ENCODE results near the gene SPATA46. TPM values are rescaled to one million over a fixed set of nuclear protein-coding genes. Genes with fewer than 3 reads are reported as not detected.

The SPATA46 gene
- total RNA-seq, 2 donors from 2014 or later: not detected

DNA sequence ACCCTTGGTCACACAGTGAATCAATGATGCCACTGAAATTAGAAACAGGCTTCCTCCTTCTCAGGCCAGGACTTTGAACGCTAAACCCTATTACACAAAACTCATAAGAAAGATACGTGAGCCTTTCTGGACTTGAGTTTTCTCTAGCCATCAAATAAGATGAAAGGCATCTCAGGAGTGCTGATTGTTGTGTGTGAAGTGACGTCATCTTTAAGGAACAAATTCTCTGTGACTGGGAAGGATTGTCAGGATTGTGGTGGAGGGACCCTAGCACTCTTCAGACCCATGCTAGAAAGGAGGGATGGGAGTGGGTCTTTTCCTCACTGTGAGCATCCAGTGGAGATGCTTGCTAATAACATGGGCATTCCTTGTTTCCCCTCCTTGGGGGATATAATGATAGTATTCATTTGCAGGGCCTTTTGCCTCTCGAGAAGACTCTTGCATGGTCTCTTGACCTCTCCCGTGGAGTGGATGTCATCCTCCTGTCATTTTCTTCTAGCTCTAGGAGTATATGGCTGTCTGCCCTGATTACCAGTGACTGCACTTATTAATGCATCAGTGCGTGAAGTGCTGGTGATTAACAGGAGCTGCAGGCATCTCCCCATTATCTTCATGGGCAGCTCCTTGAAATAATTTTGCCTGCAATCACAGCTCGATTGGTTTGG, 39.9 kb downstream of the SPATA46 start:
- no peaks in the 10 kb centered on the region for H3K9me3 ChIP-seq
- H3K4me3 ChIP-seq: no peak overlapping the region
- no peak overlapping the region for H3K9ac ChIP-seq (ENCODE audit: low read depth in 2 of 2, low read length in 2 of 2)
- H3K4me1 ChIP-seq: no peaks in the 10 kb centered on the region
- H3K27ac ChIP-seq: no peak overlapping the region
- intact Hi-C loops (cut with DNase I): no loop called here
- DNase-seq: no peak
- H3K27me3 ChIP-seq: no peaks in the 10 kb centered on the region
- TF ChIP-seq CTCF (IDR thresholded peaks at IDR 0.05): no peak
- H3K36me3 ChIP-seq: no peaks in the 10 kb centered on the region

DNA sequence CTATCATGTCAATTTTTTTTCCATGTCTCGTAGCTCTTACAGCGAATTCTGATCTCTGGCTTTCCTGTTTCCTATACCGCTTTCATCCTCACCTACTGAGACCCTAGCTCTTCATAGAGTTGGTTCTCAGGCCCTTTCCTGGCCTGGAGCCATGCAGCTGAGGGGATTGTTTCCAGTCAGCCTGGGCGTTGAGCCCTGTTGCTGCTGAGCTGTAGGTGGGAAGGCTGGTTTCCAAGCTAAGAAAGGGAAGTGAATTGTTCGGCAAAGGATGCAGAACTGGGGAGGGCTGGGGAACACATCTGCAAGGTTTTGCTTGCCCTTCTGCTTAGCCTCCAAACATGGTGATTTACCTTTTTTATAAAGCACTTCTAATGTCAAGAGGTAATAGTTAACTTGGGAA, 41.5 kb downstream of the SPATA46 start:
- intact Hi-C loops (cut with DNase I): no loop called here

DNA sequence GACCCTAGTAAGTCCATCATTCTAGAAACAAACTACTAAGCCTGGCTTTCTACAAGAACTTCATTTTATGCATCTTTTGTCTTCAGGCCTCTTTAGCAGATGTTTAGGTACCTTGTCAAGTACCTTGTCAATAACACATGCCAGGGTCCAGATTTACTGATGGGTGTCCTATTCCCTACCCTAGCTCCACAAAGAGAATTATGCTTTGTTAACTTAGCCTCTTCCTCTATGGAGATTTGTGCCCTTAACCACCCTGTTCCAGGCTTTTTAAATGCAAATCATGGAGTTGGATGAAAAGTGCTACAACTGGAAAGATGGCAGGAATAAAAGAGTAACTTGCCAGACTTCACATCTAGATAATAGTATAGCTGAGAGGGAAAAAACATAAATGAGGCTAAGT, 42.7 kb downstream of the SPATA46 start:
- Histone ChIP-seq H3K27me3 (no peaks in the 10 kb centered on the region), H3K9me3 (no peaks in the 10 kb centered on the region), H3K4me3 (no peak overlapping the region), H3K4me1 (no peaks in the 10 kb centered on the region), H3K9ac (ENCODE audit: low read depth in 2 of 2, low read length in 2 of 2) (no peak overlapping the region), H3K27ac (no peak overlapping the region), H3K36me3 (no peaks in the 10 kb centered on the region)
- intact Hi-C loops (cut with DNase I): no loop called here
- no peak for TF ChIP-seq CTCF (IDR thresholded peaks at IDR 0.05)
- DNase-seq: no peak

More for the DNA sequence above, 41.5 kb downstream of the SPATA46 start:
- H3K9me3 ChIP-seq: no peaks in the 10 kb centered on the region
- no peaks in the 10 kb centered on the region for H3K36me3 ChIP-seq
- DNase-seq: no peak
- H3K4me3 ChIP-seq: no peak overlapping the region
- H3K27me3 ChIP-seq: no peaks in the 10 kb centered on the region
- no peak overlapping the region for H3K9ac ChIP-seq (ENCODE audit: low read depth in 2 of 2, low read length in 2 of 2)
- TF ChIP-seq CTCF (IDR thresholded peaks at IDR 0.05): no peak
- H3K27ac ChIP-seq: no peak overlapping the region
- no peaks in the 10 kb centered on the region for H3K4me1 ChIP-seq

DNA sequence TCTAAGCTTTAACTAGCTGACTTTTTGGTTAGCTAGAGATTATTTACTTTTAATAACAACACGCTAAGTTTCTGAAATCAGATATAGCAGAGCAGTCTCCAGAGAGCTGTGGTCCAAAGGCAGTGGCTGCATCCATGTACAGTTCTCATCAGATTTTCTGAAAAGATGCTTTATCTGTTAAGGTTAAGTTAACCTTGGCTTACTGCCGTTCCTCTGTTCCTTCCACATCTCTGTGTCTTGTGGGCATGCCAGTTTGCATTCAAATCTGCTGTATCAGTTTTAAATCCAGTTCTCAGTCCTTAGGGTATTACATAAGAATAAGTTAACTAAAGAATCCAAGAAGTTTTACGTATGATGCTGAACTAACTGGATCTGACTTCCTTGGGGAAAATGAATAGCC, 46.8 kb downstream of the SPATA46 start:
- Histone ChIP-seq H3K27me3 (no peaks in the 10 kb centered on the region), H3K36me3 (no peaks in the 10 kb centered on the region), H3K4me1 (no peaks in the 10 kb centered on the region), H3K9ac (ENCODE audit: low read depth in 2 of 2, low read length in 2 of 2) (no peak overlapping the region), H3K9me3 (no peaks in the 10 kb centered on the region), H3K27ac (no peak overlapping the region), H3K4me3 (no peak overlapping the region)
- intact Hi-C loops (cut with DNase I): no loop called here
- no peak for TF ChIP-seq CTCF (IDR thresholded peaks at IDR 0.05)
- DNase-seq: no peak

- H3K9ac ChIP-seq (ENCODE audit: low read depth in 2 of 2, low read length in 2 of 2): no peak overlapping the region
- no peaks in the 10 kb centered on the region for H3K36me3 ChIP-seq
- no peak overlapping the region for H3K4me3 ChIP-seq
- no peak for DNase-seq
- H3K9me3 ChIP-seq: no peaks in the 10 kb centered on the region
- no peaks in the 10 kb centered on the region for H3K27me3 ChIP-seq
- H3K4me1 ChIP-seq: no peaks in the 10 kb centered on the region
- TF ChIP-seq CTCF (IDR thresholded peaks at IDR 0.05): no peak
- intact Hi-C loops (cut with DNase I): no loop called here
- no peak overlapping the region for H3K27ac ChIP-seq
Measured at GRCh38 chr1:162328512-162328911, 48.1 kb downstream of the SPATA46 start.

Data from colonic mucosa (tissue), 4 donors.